Neural cell (in vitro differentiated cells): ENCODE measurements around the gene RBM10. TPM values are rescaled to one million over a fixed set of nuclear protein-coding genes. Genes with fewer than 3 reads are reported as not detected.
A peak's percentile ranks its signal among the peaks of the same experiment; 100 is the strongest.

Source experiments
- H2AFZ ChIP-seq: fragments of 200-600, 300-800 bp; sonication (generic), shearing (Covaris generic); 2 replicates; pipeline ENCODE4 v1.6.0; 2014; ENCODE audit warnings: low read depth, mild to moderate bottlenecking, antibody characterized with exemption, low read length, moderate library complexity
- H3F3A ChIP-seq: fragments of 200-600 bp; shearing (Covaris generic); 2 replicates; pipeline ENCODE4 v1.6.1; 2016; ENCODE audit warnings: mild to moderate bottlenecking, moderate library complexity, mixed read lengths, antibody characterized with exemption, low read length; ENCODE audit not compliant: insufficient read depth, poor library complexity, severe bottlenecking
- H3K27ac ChIP-seq: fragments of 200-600, 300-800 bp; sonication (generic), shearing (Covaris generic); 2 replicates; pipeline ENCODE4 v1.5.1; 2014; ENCODE audit warnings: mild to moderate bottlenecking, low read length, moderate library complexity
- H3K27me3 ChIP-seq: fragments of 300-800, 200-600 bp; sonication (generic), shearing (Covaris generic); 2 replicates; pipeline ENCODE4 v1.6.0; 2014; ENCODE audit warnings: mild to moderate bottlenecking, low read depth, low read length, moderate library complexity; ENCODE audit not compliant: insufficient read depth
- H3K36me3 ChIP-seq: fragments of 300-800, 200-600 bp; sonication (generic), shearing (Covaris generic); 2 replicates; pipeline ENCODE4 v1.5.1; 2014; ENCODE audit warnings: mild to moderate bottlenecking, antibody characterized with exemption, low read length, moderate library complexity; ENCODE audit not compliant: insufficient read depth
- H3K4me2 ChIP-seq: fragments of 300-800, 200-600 bp; sonication (generic), shearing (Covaris generic); 2 replicates; pipeline ENCODE4 v1.6.0; 2014; ENCODE audit warnings: mild to moderate bottlenecking, low read length
- H3K4me3 ChIP-seq: fragments of 300-800, 200-600 bp; sonication (generic), shearing (Covaris generic); 2 replicates; pipeline ENCODE4 v1.5.1; 2014; ENCODE audit warnings: mild to moderate bottlenecking, low read length, moderate library complexity
- H3K79me2 ChIP-seq: fragments of 200-600 bp; shearing (Covaris generic); replicated peaks from 2 replicates; pipeline ENCODE4 v1.6.0; 2014; ENCODE audit warnings: mild to moderate bottlenecking, low read length, moderate library complexity; ENCODE audit not compliant: insufficient read depth
- H3K9ac ChIP-seq: fragments of 300-800, 200-600 bp; sonication (generic), shearing (Covaris generic); 2 replicates; pipeline ENCODE4 v1.6.1; 2016; ENCODE audit warnings: mild to moderate bottlenecking, low read length, mixed read lengths
- H3K9me2 ChIP-seq: fragments of 200-600 bp; shearing (Covaris generic); 2 replicates; pipeline ENCODE4 v1.6.1; 2016; ENCODE audit warnings: mild to moderate bottlenecking, low read length, mixed read lengths; ENCODE audit not compliant: insufficient read depth
- H3K9me3 ChIP-seq: fragments of 200-600, 300-800 bp; sonication (generic), shearing (Covaris generic); 2 replicates; pipeline ENCODE4 v1.6.1; 2016; ENCODE audit warnings: mild to moderate bottlenecking, mixed run types, low read length, moderate library complexity, mixed read lengths
- H4K20me1 ChIP-seq: fragments of 200-600 bp; shearing (Covaris generic); 2 replicates; pipeline ENCODE4 v1.6.1; 2016; ENCODE audit warnings: mild to moderate bottlenecking, mixed run types; ENCODE audit not compliant: insufficient read depth
- EP300 ChIP-seq: fragments of 450-650 bp; conservative IDR thresholded peaks from 2 replicates; pipeline ENCODE4 v1.6.1; 2014; ENCODE audit warnings: antibody characterized with exemption, mild to moderate bottlenecking, moderate library complexity; ENCODE audit not compliant: poor library complexity, severe bottlenecking
- EZH2 ChIP-seq: fragments of 200-600, 300-800 bp; shearing (Covaris generic), sonication (generic); IDR thresholded peaks from 2 replicates; pipeline ENCODE4 v1.6.1; 2014; ENCODE audit warnings: antibody characterized with exemption, low read length, borderline replicate concordance, mild to moderate bottlenecking; ENCODE audit not compliant: insufficient read depth, poor library complexity, severe bottlenecking
- MXI1 ChIP-seq: fragments of 450-650 bp; conservative IDR thresholded peaks from 2 replicates; pipeline ENCODE4 v1.6.1; 2014; ENCODE audit warnings: antibody characterized with exemption, mild to moderate bottlenecking; ENCODE audit not compliant: poor library complexity, severe bottlenecking
- POLR2AphosphoS5 ChIP-seq: IDR thresholded peaks from 2 replicates; pipeline ENCODE4 v1.6.1; 2012
- RAD21 ChIP-seq: fragments of 450-650 bp; conservative IDR thresholded peaks from 2 replicates; pipeline ENCODE4 v1.6.1; 2014; ENCODE audit warnings: antibody characterized with exemption, mild to moderate bottlenecking, moderate library complexity
- SMC3 ChIP-seq: fragments of 450-650 bp; conservative IDR thresholded peaks from 2 replicates; pipeline ENCODE4 v1.6.1; 2014; ENCODE audit warnings: antibody characterized with exemption, mild to moderate bottlenecking, moderate library complexity; ENCODE audit not compliant: poor library complexity
- TAF1 ChIP-seq: IDR thresholded peaks from 2 replicates; pipeline ENCODE4 v1.6.1; 2012; ENCODE audit warnings: low read depth
- polyA plus RNA-seq: library from polyadenylated mRNA; depleted of rRNA; stranded (reverse); fragments of >200 nt; gene quantifications from 2 replicates; pipeline ENCODE4 v1.2.3, GENCODE V29; 2014
- TF ChIP-seq, protein P1 (sequence below): IDR thresholded peaks from 2 replicates; pipeline ENCODE4 v1.6.1; 2012; ENCODE audit warnings: borderline replicate concordance
- TF ChIP-seq, protein P2 (sequence below): fragments of 450-650 bp; IDR thresholded peaks from 2 replicates; pipeline ENCODE4 v1.5.1; 2014; ENCODE audit warnings: antibody characterized with exemption, mild to moderate bottlenecking, moderate library complexity; ENCODE audit not compliant: poor library complexity, severe bottlenecking

The RBM10 gene
- polyA plus RNA-seq, 1 donor from 2014 or later, result 53.1 TPM

DNA sequence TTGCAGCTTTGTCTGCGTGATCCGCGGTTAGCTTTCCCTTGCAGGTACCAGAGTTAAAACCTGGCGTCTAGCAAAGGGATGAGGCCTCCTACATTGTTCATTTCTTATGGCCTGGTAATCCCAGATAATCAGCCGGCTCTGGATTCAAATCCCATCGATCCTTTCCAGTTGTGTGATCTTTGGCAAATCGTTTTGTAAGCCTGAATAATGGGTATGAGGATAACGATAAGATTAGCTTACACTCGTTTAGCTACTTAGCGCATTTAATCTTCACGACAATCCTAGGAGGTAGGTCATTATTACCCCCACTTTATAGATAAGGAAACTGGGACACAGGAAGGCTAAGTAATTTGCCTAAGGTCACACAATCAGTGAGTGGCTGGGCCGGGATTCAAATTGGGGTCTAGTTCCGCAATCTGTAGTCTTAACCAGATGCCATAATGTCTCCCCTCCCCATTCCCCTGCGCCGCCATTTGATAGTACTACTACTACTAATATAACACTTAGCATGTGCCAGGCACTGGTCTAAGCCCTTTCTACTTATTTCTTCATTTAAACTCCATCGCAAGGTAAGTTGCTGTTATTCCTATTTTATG lies 46.9 kb downstream of the RBM10 start:
- Histone ChIP-seq H3K79me2 (peaks cover 32% of the 10 kb centered on the region), H2AFZ (no peak overlapping the region), H3K9me3 (no peaks in the 10 kb centered on the region), H3K4me3 (peak overlapping the region; percentile 63), H3K27me3 (no peaks in the 10 kb centered on the region), H3F3A (no peaks in the 10 kb centered on the region), H3K36me3 (no peaks in the 10 kb centered on the region), H3K27ac (no peak overlapping the region), H4K20me1 (peaks cover 9% of the 10 kb centered on the region), H3K9ac (no peak overlapping the region), H3K9me2 (no peaks in the 10 kb centered on the region), H3K4me2 (no peak overlapping the region)
- TF ChIP-seq, protein P1, sequence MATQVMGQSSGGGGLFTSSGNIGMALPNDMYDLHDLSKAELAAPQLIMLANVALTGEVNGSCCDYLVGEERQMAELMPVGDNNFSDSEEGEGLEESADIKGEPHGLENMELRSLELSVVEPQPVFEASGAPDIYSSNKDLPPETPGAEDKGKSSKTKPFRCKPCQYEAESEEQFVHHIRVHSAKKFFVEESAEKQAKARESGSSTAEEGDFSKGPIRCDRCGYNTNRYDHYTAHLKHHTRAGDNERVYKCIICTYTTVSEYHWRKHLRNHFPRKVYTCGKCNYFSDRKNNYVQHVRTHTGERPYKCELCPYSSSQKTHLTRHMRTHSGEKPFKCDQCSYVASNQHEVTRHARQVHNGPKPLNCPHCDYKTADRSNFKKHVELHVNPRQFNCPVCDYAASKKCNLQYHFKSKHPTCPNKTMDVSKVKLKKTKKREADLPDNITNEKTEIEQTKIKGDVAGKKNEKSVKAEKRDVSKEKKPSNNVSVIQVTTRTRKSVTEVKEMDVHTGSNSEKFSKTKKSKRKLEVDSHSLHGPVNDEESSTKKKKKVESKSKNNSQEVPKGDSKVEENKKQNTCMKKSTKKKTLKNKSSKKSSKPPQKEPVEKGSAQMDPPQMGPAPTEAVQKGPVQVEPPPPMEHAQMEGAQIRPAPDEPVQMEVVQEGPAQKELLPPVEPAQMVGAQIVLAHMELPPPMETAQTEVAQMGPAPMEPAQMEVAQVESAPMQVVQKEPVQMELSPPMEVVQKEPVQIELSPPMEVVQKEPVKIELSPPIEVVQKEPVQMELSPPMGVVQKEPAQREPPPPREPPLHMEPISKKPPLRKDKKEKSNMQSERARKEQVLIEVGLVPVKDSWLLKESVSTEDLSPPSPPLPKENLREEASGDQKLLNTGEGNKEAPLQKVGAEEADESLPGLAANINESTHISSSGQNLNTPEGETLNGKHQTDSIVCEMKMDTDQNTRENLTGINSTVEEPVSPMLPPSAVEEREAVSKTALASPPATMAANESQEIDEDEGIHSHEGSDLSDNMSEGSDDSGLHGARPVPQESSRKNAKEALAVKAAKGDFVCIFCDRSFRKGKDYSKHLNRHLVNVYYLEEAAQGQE, result no peak
- TF ChIP-seq EP300 (no peak), TAF1 (no peak), EZH2 (no peak), MXI1 (no peak), POLR2AphosphoS5 (no peak), RAD21 (no peak)
- TF ChIP-seq, protein P2, sequence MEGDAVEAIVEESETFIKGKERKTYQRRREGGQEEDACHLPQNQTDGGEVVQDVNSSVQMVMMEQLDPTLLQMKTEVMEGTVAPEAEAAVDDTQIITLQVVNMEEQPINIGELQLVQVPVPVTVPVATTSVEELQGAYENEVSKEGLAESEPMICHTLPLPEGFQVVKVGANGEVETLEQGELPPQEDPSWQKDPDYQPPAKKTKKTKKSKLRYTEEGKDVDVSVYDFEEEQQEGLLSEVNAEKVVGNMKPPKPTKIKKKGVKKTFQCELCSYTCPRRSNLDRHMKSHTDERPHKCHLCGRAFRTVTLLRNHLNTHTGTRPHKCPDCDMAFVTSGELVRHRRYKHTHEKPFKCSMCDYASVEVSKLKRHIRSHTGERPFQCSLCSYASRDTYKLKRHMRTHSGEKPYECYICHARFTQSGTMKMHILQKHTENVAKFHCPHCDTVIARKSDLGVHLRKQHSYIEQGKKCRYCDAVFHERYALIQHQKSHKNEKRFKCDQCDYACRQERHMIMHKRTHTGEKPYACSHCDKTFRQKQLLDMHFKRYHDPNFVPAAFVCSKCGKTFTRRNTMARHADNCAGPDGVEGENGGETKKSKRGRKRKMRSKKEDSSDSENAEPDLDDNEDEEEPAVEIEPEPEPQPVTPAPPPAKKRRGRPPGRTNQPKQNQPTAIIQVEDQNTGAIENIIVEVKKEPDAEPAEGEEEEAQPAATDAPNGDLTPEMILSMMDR, result no peak

DNA sequence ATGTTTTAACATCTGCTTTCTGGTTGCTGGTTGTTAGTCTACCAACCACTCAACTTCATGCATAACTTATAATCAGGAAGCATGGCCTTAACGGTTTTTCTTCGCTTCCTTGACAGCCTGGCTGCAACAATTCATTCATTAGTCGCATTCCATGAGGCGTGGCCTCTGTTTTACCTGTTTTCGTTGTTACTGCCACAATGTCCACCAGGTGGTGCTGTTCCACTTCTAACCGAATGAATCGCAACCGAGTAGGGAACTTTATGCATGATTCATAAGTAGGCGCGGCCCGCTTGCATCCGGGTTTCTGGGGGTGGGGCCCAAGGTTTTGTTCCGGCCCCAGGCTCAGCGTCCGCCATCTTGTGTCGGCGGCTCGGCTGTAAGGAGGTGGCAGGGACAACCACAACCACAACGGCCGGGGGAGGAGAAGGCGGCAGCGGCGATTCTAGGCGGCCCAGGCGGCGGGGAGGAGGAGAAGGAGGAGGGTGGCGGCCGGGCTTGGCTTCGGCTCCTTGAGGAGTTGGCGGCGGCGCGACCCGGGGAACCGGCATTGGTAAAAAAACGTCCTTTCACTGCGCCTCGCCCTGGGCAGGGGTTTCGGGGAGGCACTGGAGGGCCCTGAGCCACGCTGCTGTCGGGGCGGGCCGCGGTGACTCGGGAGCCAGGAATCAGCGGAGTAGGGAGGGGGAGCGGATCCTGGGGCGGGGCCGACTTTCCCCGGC lies 48.6 kb downstream of the RBM10 start, which contains the start of gene UBA1:
Gene UBA1 (plus strand): TSS at position 355 of the 719 bp plus-strand sequence. CDS start 4,974 bp downstream, outside the sequence.
- TF ChIP-seq RAD21, result peak; percentile 94
- peak; percentile 56 for TF ChIP-seq TAF1
- TF ChIP-seq POLR2AphosphoS5, result peak; percentile 98
- no peak for TF ChIP-seq EZH2
- TF ChIP-seq, protein P1, result peak; percentile 65
- TF ChIP-seq, protein P2, result peak; percentile 93
- TF ChIP-seq EP300, result no peak
- no peak for TF ChIP-seq MXI1
- peak; percentile 94 for TF ChIP-seq SMC3
- Histone ChIP-seq H3K4me2 (peak within 1 kb of the TSS; percentile 55), H3K9ac (peak within 1 kb of the TSS; percentile 96), H4K20me1 (peaks cover 15% of the 10 kb centered on the region), H3F3A (no peaks in the 10 kb centered on the region), H3K9me2 (no peaks in the 10 kb centered on the region), H3K79me2 (peaks cover 45% of the 10 kb centered on the region), H3K27me3 (no peaks in the 10 kb centered on the region), H3K9me3 (no peaks in the 10 kb centered on the region), H2AFZ (no peak within 1 kb of the TSS), H3K4me3 (peak within 1 kb of the TSS; percentile 85), H3K27ac (peak within 1 kb of the TSS; percentile 91), H3K36me3 (no peaks in the 10 kb centered on the region)
